ENCODE results near the gene MPDU1. TPM values are rescaled to one million over a fixed set of nuclear protein-coding genes. Genes with fewer than 3 reads are reported as not detected.

Gene MPDU1
- total and polyA plus RNA-seq, 2 of the 13 experiments (the other 11 are each of a cell fraction or from before 2014, with no cell fraction given), result 112 to 167 TPM

DNA sequence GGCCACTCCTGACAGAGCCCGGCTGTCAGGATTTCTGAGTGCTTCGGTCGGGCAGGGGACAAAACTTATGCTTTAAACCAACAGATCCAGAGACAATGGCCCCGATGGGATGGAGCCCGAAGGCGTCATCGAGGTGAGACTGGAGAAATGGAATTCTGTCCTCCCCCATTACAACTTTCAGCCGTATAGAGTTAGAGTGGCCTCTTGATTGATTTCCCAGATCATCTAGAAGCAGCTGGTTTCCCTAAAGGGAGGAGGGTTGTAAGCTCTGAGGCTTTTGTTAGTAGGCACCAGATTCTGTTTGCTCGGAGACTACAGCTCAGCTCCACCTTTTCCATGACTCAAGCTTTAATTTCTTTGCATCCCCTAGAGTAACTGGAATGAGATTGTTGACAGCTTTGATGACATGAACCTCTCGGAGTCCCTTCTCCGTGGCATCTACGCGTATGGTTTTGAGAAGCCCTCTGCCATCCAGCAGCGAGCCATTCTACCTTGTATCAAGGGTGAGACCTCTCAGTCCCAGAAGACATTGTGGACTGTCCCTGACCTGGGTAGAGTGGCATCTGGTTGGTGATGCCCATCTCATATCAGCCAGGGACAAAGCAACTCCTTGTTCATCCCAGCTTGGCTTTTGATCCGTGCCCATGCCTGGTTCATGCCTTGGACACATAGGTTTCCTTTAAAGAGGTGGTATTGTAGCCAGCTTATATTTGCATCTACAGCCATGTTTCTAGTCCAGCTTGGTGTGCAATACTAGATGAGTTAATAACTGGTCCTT, 9.3 kb upstream of the MPDU1 start (continued):
- no peak for TF ChIP-seq USF2 (IDR thresholded peaks at IDR 0.05; ENCODE audit: low read depth, low read length)
- no peak for TF ChIP-seq USF2 (CRISPR knock-in tag; IDR thresholded peaks at IDR 0.05; ENCODE audit: borderline replicate concordance)
- no peak for TF ChIP-seq CREB1 (IDR thresholded peaks at IDR 0.05)
- TF ChIP-seq CREB1 (CRISPR knock-in tag; IDR thresholded peaks at IDR 0.05), result no peak
- no peak for TF ChIP-seq LCORL (IDR thresholded peaks at IDR 0.05)
- 0 out of 2 replicates have a peak, but pooled peaks have one; percentile 13 for TF ChIP-seq LCORL (CRISPR knock-in tag; IDR thresholded peaks at IDR 0.05)
- no peak for TF ChIP-seq NFIC (IDR thresholded peaks at IDR 0.05; ENCODE audit: low read length)
- no peak for TF ChIP-seq ZNF788 (CRISPR knock-in tag; IDR thresholded peaks at IDR 0.05; ENCODE audit: borderline replicate concordance)
- TF ChIP-seq, protein P1, sequence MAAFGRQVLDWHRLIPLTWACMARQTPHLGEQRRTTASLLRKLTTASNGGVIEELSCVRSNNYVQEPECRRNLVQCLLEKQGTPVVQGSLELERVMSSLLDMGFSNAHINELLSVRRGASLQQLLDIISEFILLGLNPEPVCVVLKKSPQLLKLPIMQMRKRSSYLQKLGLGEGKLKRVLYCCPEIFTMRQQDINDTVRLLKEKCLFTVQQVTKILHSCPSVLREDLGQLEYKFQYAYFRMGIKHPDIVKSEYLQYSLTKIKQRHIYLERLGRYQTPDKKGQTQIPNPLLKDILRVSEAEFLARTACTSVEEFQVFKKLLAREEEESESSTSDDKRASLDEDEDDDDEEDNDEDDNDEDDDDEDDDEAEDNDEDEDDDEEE (CRISPR knock-in tag; IDR thresholded peaks at IDR 0.05), result no peak
- TF ChIP-seq, protein P2, sequence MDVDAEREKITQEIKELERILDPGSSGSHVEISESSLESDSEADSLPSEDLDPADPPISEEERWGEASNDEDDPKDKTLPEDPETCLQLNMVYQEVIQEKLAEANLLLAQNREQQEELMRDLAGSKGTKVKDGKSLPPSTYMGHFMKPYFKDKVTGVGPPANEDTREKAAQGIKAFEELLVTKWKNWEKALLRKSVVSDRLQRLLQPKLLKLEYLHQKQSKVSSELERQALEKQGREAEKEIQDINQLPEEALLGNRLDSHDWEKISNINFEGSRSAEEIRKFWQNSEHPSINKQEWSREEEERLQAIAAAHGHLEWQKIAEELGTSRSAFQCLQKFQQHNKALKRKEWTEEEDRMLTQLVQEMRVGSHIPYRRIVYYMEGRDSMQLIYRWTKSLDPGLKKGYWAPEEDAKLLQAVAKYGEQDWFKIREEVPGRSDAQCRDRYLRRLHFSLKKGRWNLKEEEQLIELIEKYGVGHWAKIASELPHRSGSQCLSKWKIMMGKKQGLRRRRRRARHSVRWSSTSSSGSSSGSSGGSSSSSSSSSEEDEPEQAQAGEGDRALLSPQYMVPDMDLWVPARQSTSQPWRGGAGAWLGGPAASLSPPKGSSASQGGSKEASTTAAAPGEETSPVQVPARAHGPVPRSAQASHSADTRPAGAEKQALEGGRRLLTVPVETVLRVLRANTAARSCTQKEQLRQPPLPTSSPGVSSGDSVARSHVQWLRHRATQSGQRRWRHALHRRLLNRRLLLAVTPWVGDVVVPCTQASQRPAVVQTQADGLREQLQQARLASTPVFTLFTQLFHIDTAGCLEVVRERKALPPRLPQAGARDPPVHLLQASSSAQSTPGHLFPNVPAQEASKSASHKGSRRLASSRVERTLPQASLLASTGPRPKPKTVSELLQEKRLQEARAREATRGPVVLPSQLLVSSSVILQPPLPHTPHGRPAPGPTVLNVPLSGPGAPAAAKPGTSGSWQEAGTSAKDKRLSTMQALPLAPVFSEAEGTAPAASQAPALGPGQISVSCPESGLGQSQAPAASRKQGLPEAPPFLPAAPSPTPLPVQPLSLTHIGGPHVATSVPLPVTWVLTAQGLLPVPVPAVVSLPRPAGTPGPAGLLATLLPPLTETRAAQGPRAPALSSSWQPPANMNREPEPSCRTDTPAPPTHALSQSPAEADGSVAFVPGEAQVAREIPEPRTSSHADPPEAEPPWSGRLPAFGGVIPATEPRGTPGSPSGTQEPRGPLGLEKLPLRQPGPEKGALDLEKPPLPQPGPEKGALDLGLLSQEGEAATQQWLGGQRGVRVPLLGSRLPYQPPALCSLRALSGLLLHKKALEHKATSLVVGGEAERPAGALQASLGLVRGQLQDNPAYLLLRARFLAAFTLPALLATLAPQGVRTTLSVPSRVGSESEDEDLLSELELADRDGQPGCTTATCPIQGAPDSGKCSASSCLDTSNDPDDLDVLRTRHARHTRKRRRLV (CRISPR knock-in tag; IDR thresholded peaks at IDR 0.05), result 0 out of 2 replicates have a peak, but pooled peaks have one; percentile 31

Measured in HepG2 (cell line).